HG03196 (cell line): ENCODE data around the gene COL12A1.

ENCODE experiments used
- ATAC-seq: cut with Tn5 transposase; IDR thresholded peaks from one replicate; pipeline ENCODE4 v1.9.1; 2021; ENCODE audit not compliant: unreplicated experiment

The COL12A1 gene

DNA sequence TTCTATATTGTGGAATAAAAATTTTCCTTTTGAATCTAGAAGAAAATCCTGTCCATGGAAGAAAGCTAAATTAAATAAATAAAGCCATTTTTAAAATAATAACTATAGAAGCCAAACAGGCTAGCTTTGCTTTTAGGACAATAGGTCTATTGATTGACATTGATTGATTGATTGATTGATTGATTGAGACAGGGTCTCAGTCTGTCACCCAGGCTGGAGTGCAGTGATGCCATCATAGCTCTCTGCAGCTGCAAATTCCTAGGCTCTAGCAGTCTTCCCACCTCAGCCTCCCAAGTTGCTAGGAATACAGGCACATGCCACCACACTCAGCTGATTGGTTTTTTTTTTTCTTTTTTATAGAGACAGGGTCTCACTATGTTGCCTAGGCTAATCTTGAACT, 97.9 kb downstream of the COL12A1 start:
- ATAC-seq, result no peak

DNA sequence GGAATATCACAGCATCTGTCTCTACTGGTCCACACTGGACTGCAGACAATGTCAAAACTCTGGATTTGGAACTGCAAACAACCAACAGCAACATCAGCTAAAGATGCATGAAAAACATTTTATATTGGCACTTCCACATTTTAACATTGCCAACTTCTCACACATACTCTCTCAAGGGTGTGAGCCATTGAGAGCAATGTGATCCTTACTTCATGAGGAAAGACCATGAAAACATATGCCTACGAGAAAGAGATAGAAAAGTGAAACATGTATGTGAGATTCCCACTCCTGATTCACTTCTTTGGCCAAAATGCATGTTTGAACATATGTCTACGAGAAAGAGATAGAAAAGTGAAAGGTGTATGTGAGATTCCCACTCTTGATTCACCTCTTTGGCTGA, 99.4 kb downstream of the COL12A1 start:
- no peak for ATAC-seq

GRCh38 chr6:75103431-75103830, 102.4 kb downstream of the COL12A1 start:
- ATAC-seq, result no peak

- no peak for ATAC-seq
These were observed 103.6 kb downstream of the COL12A1 start for GRCh38 chr6:75102301-75102700.

DNA sequence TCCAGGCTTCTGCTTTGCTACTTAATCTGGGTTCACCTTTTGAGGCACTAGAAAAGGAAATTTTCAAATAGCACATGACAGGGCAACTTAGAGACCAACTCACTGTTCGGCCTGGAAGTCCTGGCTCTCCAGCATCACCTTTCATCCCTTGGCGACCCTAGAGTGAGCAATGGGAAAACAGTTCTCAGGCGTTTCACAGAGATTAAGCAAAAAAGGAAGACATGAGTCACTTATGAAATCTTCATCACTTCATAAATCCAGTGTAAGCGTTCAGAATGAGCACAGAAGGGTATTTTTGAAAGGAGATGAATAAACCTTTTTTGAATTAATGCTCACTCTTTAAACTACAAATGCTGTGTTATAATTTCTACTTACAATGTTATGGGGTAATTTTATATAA, 104.0 kb downstream of the COL12A1 start:
- ATAC-seq, result no peak

DNA sequence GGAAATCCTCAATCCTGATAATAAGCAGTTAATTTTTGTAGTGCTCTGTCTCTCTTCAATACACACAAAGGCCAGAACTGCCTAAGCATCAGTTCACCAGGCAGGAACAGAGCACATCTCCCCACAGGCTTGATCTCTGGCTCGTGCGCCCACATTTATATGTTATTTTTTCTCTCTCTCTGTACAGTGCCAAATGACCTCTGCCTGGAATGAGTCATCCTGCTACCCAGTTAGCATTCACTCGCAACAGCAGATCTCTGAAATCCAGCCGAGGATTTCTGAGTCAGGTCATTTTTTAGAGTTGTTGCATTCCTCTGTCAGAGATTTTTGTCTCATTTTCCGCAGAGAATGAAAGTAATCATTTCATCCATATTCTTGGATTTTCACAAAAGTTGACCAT, 107.1 kb downstream of the COL12A1 start:
- ATAC-seq, result no peak

- ATAC-seq, result no peak
These were observed 108.9 kb downstream of the COL12A1 start for GRCh38 chr6:75096966-75097365.

- ATAC-seq, result no peak
These were observed 111.1 kb downstream of the COL12A1 start for GRCh38 chr6:75094614-75095200.

- no peak for ATAC-seq
These were observed 114.2 kb downstream of the COL12A1 start for GRCh38 chr6:75091467-75092190.

DNA sequence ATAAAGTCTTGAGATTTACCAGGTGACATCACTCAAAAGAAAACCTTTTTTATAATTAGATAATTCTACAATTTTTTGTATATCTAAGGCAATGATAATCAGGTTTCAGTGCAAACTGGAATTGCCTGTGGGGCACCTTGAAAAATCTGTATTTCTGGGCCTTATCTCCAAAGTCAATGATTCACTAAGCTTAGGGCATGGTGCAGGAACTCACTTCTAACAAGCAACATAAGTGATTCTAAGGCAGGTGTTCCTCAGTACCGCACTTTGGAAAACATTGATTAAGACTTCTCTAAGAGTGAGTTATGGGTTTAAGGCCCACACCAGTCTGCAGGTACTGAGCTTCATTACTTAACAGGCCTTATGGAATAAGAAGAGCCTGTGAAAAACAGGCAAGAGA, 115.3 kb downstream of the COL12A1 start:
- ATAC-seq, result no peak

- no peak for ATAC-seq
These were observed 115.9 kb downstream of the COL12A1 start for GRCh38 chr6:75089921-75090320.

DNA sequence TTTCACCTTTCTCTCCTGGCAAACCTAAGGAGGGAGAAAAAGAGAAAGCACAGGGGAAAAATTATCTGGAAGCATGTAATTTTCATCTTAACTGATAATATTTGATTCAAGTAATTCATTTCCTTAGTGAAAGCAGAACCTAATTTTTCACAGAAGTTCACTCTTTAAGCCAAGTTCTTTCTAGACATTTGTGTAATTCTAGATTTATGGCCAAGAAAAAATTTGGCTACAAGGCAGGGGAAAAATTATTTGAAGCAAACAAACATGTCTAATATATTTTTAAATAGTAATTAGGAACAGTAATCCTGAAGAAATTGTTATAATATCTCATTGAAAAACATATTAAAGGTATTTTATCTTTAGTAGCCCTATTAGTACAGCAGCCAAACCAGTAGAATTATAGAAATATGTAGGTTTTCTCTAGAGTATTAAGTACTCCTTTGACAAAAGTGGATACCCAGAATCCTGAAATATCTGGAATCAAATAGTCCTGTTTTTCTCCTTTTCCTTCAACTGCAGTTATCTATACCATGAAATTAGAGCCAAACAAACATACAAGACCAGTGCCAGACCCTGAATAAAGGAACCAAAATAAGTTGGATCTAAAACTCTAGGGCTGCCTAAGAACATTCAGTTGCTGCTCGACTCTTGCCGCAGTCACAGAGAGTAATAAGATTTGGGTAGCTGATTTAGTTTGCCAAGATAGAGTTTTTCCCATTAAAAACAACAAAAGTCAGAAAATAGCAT, 116.5 kb downstream of the COL12A1 start:
- no peak for ATAC-seq

DNA sequence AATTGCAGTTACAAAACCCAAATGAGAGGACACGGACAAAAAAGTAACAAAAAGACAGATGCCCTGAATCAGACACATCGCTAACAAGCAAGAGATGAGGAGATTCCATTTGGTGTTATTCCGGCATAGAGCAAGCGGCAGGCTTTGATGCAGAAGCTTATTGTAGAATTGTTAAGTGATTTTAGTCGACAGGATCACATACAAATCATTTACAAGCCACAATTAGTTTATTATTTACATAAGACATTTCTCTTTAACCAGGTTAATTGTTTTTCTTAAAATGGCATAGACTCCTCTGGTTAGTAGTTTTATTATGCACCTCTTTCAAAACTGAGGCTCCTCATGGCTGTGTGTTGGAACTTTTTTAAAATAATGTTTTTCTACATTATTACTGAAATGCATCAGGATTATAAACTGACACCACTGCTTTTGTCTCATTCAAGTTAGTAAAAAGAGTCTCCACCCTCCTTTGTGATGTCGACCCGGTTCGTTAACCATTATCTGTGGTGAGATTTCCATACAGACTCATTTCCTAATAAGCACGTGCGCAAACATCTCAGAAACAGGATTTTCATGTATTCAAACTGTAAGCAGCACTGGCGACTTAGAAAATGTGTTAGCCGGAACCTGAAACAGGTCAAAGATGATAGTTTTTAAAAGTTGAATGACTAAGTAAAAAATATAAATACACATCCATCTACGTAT, 119.8 kb downstream of the COL12A1 start:
- no peak for ATAC-seq

DNA sequence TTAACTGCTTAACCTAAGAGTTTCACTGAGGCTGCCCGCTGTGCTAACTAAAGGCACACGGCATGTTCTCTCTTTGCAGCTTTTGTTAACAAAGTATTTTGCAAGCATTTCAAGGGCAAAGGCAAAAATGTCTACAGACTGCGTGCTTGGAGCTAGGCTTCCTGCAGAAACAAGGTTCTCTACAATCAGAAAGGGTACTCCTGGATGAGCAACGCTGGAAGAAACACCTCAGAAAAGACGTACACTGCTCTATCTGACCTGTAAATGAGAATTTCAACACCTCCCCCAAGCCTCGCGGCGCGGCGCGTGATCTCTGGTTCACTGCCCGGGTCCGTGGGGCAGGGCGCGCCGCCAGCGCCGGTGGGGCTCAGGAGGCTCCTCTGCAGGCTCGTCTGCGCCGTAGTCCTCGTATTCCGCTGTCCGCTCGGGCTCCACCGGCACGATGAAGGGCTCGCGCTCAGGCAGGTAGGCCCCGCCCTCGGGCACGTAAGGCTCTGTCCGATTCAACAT, 120.9 kb downstream of the COL12A1 start:
- ATAC-seq, result no peak

- no peak for ATAC-seq
These were observed 121.8 kb downstream of the COL12A1 start for GRCh38 chr6:75084018-75084417.

- ATAC-seq, result no peak
These were observed 123.9 kb downstream of the COL12A1 start for GRCh38 chr6:75081921-75082320.

DNA sequence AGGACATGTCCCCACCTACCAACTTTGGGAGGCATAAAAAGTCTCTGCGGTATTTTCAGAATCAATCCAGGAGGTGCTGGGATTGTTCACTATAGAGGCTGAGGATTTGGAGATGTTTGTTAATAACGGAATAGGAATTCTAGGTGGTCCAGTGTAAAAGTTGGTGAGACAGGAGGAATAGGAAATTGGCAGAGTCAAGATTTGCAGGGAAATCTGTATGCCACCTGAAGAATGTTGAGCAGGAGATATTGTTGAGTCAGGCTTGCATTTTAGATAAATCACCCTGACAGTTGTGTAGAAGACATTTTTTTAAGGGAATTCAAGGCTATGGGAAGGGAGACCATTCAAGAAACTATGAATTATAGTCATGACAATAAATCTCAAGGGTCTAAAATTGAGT, 124.8 kb downstream of the COL12A1 start:
- ATAC-seq, result no peak

GRCh38 chr6:75079589-75079988, 126.3 kb downstream of the COL12A1 start:
- ATAC-seq, result no peak

DNA sequence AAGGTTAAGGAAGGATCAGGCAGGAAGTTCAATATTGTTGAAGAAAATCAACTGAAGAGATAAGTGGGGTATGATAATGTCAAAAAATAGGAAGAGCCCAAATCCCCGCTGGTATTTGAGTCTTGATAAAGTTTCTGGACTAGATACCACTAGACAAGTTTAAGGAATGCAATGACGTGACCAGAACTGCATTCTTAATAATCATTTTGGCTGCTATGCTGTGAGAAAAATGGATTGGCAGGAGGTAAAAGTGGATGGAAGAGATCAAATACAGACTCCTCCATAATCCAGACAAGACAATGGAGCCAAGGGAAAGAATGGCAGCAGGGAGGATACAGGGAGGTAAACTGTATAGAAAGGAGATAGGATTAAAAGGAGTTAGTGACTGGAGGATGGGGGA, 128.2 kb downstream of the COL12A1 start:
- ATAC-seq, result no peak

DNA sequence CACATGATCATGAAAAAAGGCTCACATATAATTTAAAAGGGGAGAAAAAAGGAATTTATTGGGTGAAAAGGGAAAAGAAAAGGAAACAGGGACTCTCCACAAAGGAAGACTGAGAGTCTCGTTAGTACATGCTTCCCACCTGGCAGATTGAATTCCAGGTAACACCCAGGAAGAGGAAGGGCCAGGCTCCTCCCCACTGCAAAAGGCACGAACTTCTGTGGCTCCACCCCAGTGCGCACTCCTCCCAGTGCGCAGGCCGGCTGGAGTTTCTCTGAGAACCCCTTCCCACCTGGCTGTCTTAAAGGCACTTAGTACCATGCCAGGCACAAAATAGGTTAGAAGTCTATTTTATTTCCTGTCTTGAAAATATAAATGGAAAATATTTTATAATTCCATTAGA, 129.8 kb downstream of the COL12A1 start:
- ATAC-seq, result no peak

DNA sequence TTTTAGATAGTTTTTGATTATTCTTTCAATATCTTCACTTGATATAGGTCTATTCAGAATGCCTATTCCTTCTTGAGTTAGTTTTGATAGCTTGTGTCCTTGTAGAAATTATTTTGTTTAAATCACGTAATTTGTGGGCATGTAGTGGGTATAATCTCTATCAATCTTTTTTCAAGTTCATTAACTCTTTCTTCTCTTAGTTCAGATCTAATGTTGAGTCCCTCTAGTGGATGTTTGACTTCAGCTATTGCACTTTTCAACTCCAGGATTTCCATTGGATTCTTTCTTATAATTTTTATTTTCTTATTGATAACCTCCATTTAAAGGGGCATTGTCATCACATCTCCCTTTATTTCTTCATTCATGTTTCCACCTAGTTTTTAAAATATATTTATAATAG, 135.6 kb downstream of the COL12A1 start:
- no peak for ATAC-seq
